Muscle layer of duodenum (tissue), 2 donors: ENCODE data around the gene TRAF3.
"Not testable (repeated sequence)": the region's sequence is repeated elsewhere in the genome, so short reads cannot be mapped to it uniquely, and the experiment has no call there.

Experiments used
- H3K27ac ChIP-seq: one replicate; pipeline ENCODE4 v1.7.0; 2013; ENCODE audit warnings: mild to moderate bottlenecking, low read length
- H3K27me3 ChIP-seq: one replicate; pipeline ENCODE4 v1.7.0; 2013; ENCODE audit warnings: low read depth, mild to moderate bottlenecking, control low read depth, low read length
- H3K36me3 ChIP-seq, 2 donors: one replicate each; pipeline ENCODE4 v1.7.0; 2013; ENCODE audit warnings: low read length in 2 of 2, control low read depth in 1 of 2, mild to moderate bottlenecking in 1 of 2; ENCODE audit not compliant: insufficient read depth in 2 of 2, control insufficient read depth in 1 of 2
- H3K4me1 ChIP-seq, 2 donors: one replicate each; pipeline ENCODE4 v1.7.0; 2013; ENCODE audit warnings: low read length in 2 of 2, mild to moderate bottlenecking in 2 of 2, control low read depth in 1 of 2, moderate library complexity in 1 of 2; ENCODE audit not compliant: insufficient read depth in 2 of 2, control insufficient read depth in 1 of 2
- H3K4me3 ChIP-seq, 2 donors: one replicate each; pipeline ENCODE4 v1.7.0; 2013; ENCODE audit warnings: low read length in 2 of 2, low read depth in 1 of 2, mild to moderate bottlenecking in 1 of 2
- H3K9me3 ChIP-seq, 2 donors: one replicate each; pipeline ENCODE4 v1.7.0; 2013; ENCODE audit warnings: low read length in 2 of 2, control low read depth in 1 of 2, mild to moderate bottlenecking in 1 of 2; ENCODE audit not compliant: control insufficient read depth in 1 of 2
- donor health status: healthy.

Gene TRAF3

GRCh38 chr14:102862154-102862773 is 85.0 kb downstream of the TRAF3 start:
- Histone ChIP-seq H3K27me3 (no peaks in the 10 kb centered on the region), H3K4me3 (no peak overlapping the region), H3K36me3 (no peaks in the 10 kb centered on the region), H3K4me1 (no peaks in the 10 kb centered on the region), H3K9me3 (no peaks in the 10 kb centered on the region), H3K27ac (no peak overlapping the region)

- no peaks in the 10 kb centered on the region for H3K9me3 ChIP-seq
- no peak overlapping the region for H3K4me3 ChIP-seq
- H3K36me3 ChIP-seq = no peaks in the 10 kb centered on the region
- no peaks in the 10 kb centered on the region for H3K27me3 ChIP-seq
- no peak overlapping the region for H3K27ac ChIP-seq
- H3K4me1 ChIP-seq = no peaks in the 10 kb centered on the region
These were observed 86.1 kb downstream of the TRAF3 start for GRCh38 chr14:102863381-102863780.

GRCh38 chr14:102865916-102866315 is 88.7 kb downstream of the TRAF3 start:
- H3K9me3 ChIP-seq, H3K27me3 ChIP-seq, H3K4me1 ChIP-seq, H3K4me3 ChIP-seq, H3K27ac ChIP-seq, H3K36me3 ChIP-seq: not testable (repeated sequence)

GRCh38 chr14:102866982-102867761 is 89.9 kb downstream of the TRAF3 start:
- no peak overlapping the region for H3K4me3 ChIP-seq
- no peaks in the 10 kb centered on the region for H3K27me3 ChIP-seq
- no peaks in the 10 kb centered on the region for H3K9me3 ChIP-seq
- H3K27ac ChIP-seq = no peak overlapping the region
- H3K36me3 ChIP-seq = peaks cover 0 to 21% of the 10 kb centered on the region in 2 donors
- H3K4me1 ChIP-seq = no peaks in the 10 kb centered on the region

- Histone ChIP-seq H3K36me3 (peaks cover 0 to 28% of the 10 kb centered on the region in 2 donors), H3K27ac (no peak overlapping the region), H3K27me3 (no peaks in the 10 kb centered on the region), H3K9me3 (no peaks in the 10 kb centered on the region), H3K4me1 (no peaks in the 10 kb centered on the region), H3K4me3 (no peak overlapping the region)
These were observed 90.8 kb downstream of the TRAF3 start for GRCh38 chr14:102867826-102868580.

GRCh38 chr14:102868956-102869547 is 91.8 kb downstream of the TRAF3 start:
- H3K4me1 ChIP-seq = no peaks in the 10 kb centered on the region
- no peaks in the 10 kb centered on the region for H3K9me3 ChIP-seq
- H3K27ac ChIP-seq = no peak overlapping the region
- H3K4me3 ChIP-seq = no peak overlapping the region
- no peaks in the 10 kb centered on the region for H3K27me3 ChIP-seq
- H3K36me3 ChIP-seq = peaks cover 0 to 31% of the 10 kb centered on the region in 2 donors

- no peaks in the 10 kb centered on the region for H3K9me3 ChIP-seq
- no peak overlapping the region for H3K4me3 ChIP-seq
- no peaks in the 10 kb centered on the region for H3K27me3 ChIP-seq
- no peak overlapping the region for H3K27ac ChIP-seq
- peaks cover 0 to 32% of the 10 kb centered on the region in 2 donors for H3K36me3 ChIP-seq
- no peaks in the 10 kb centered on the region for H3K4me1 ChIP-seq
These were observed 93.0 kb downstream of the TRAF3 start for GRCh38 chr14:102870246-102870645.

- no peaks in the 10 kb centered on the region for H3K27me3 ChIP-seq
- no peak overlapping the region for H3K4me3 ChIP-seq
- no peaks in the 10 kb centered on the region for H3K9me3 ChIP-seq
- H3K36me3 ChIP-seq = peaks cover 3 to 40% of the 10 kb centered on the region in 2 donors
- no peaks in the 10 kb centered on the region for H3K4me1 ChIP-seq
- no peak overlapping the region for H3K27ac ChIP-seq
These were observed 94.0 kb downstream of the TRAF3 start for GRCh38 chr14:102870994-102871831.

GRCh38 chr14:102872020-102872419 is 94.8 kb downstream of the TRAF3 start:
- Histone ChIP-seq H3K27me3 (no peaks in the 10 kb centered on the region), H3K4me1 (no peaks in the 10 kb centered on the region), H3K27ac (no peak overlapping the region), H3K9me3 (no peaks in the 10 kb centered on the region), H3K36me3 (peaks cover 10 to 48% of the 10 kb centered on the region in 2 donors), H3K4me3 (no peak overlapping the region)

- Histone ChIP-seq H3K9me3 (no peaks in the 10 kb centered on the region), H3K27ac (no peak overlapping the region), H3K4me3 (no peak overlapping the region), H3K4me1 (no peaks in the 10 kb centered on the region), H3K36me3 (peaks cover 16 to 56% of the 10 kb centered on the region in 2 donors), H3K27me3 (no peaks in the 10 kb centered on the region)
These were observed 95.9 kb downstream of the TRAF3 start for GRCh38 chr14:102873131-102873530.
